Erythroblast (primary cell): Measurements from ENCODE around the gene ARMS2.

ENCODE experiments used
- GATA1 ChIP-seq: IDR thresholded peaks from 2 replicates; pipeline ENCODE4 v1.6.1; 2011; ENCODE audit warnings: low read depth, mild to moderate bottlenecking, control low read depth, low read length, moderate library complexity
- POLR2A ChIP-seq: IDR thresholded peaks from 2 replicates; pipeline ENCODE4 v1.6.1; 2011; ENCODE audit warnings: mild to moderate bottlenecking, low read length

- TF ChIP-seq POLR2A (no peak), GATA1 (no peak)
Measured at GRCh38 chr10:122471531-122472177, 17.2 kb downstream of the ARMS2 start.
